GM12878 (cell line): ENCODE data around the gene HPSE2. TPM values are rescaled to one million over a fixed set of nuclear protein-coding genes. Genes with fewer than 3 reads are reported as not detected.

ENCODE experiments used
- ATAC-seq: fragments of 200-7000 bp; cut with Tn5 transposase; 3 replicates; pipeline ENCODE4 v1.9.1; 2020; ENCODE audit warnings: mild to moderate bottlenecking, moderate library complexity
- BruUV-seq: library from RNA; stranded (reverse); fragments of 400-500 nt; replicated peaks from 2 replicates; lab custom pipeline; 2021; lab: Mats Ljungman, UMichigan
- CTCF ChIA-PET: fragments of 300-600 bp; sonication (Branson Sonifier 250); formaldehyde crosslinking; extraction: SDS; loops from one replicate; lab custom pipeline; 2021; ENCODE audit warnings: inconsistent platforms; lab: Yijun Ruan, JAX
- POLR2A ChIA-PET: fragments of 350-600 bp; formaldehyde crosslinking; extraction: SDS; loops from one replicate; lab custom pipeline; 2021; ENCODE audit warnings: inconsistent platforms; lab: Charles Lee
- RAD21 ChIA-PET: fragments of 300-600 bp; sonication (Branson Sonifier 250); formaldehyde crosslinking; loops from one replicate; lab custom pipeline; 2023; ENCODE audit warnings: antibody characterized with exemption; ENCODE audit not compliant: unreplicated experiment; lab: Charles Lee
- SMC1A ChIA-PET: fragments of 300-600 bp; sonication (Branson Sonifier 250); formaldehyde crosslinking; loops from one replicate; lab custom pipeline; 2023; ENCODE audit not compliant: unreplicated experiment, uncharacterized antibody; lab: Charles Lee
- DNase-seq: peaks from one replicate; pipeline ENCODE4 v3.0.0-alpha.2; 2011; ENCODE audit warnings: low read depth, low spot score
- FAIRE-seq: peaks from 3 replicates; lab custom pipeline; 2011; peaks lifted over from hg19 to GRCh38; lab: Jason Lieb, UNC
- H2AFZ ChIP-seq: 2 replicates; pipeline ENCODE4 v1.6.0; 2011; ENCODE audit warnings: low read depth, low read length, control low read depth; ENCODE audit not compliant: control insufficient read depth
- H3K27ac ChIP-seq: 2 replicates; pipeline ENCODE4 v1.5.1; 2011; ENCODE audit warnings: control low read depth; ENCODE audit not compliant: control insufficient read depth, insufficient read depth
- H3K27me3 ChIP-seq, 2 experiments: replicated peaks in 1 of 2; 2 replicates each; pipeline versions ENCODE4 v1.6.0 to v1.6.1; 2011; ENCODE audit warnings: low read length in 1 of 2; ENCODE audit not compliant: control insufficient read depth in 2 of 2, insufficient read depth in 2 of 2
- H3K36me3 ChIP-seq, 2 experiments: 2 replicates each; pipeline ENCODE4 v1.5.1; 2011; ENCODE audit warnings: low read length in 1 of 2; ENCODE audit not compliant: control insufficient read depth in 2 of 2, insufficient read depth in 2 of 2
- H3K4me1 ChIP-seq: 2 replicates; pipeline ENCODE4 v1.6.1; 2011; ENCODE audit warnings: mild to moderate bottlenecking, low read length, moderate library complexity, mixed read lengths; ENCODE audit not compliant: control insufficient read depth, insufficient read depth
- H3K4me2 ChIP-seq: 2 replicates; pipeline ENCODE4 v1.6.0; 2011; ENCODE audit warnings: control low read depth; ENCODE audit not compliant: control insufficient read depth, insufficient read depth
- H3K4me3 ChIP-seq: fragments of 200-600 bp; sonication (generic); 2 replicates; pipeline ENCODE4 v1.5.1; 2016
- H3K79me2 ChIP-seq: 2 replicates; pipeline ENCODE4 v1.6.0; 2011; ENCODE audit warnings: low read length; ENCODE audit not compliant: control insufficient read depth, insufficient read depth
- H3K9ac ChIP-seq: 2 replicates; pipeline ENCODE4 v1.8.0; 2011; ENCODE audit warnings: low read length, control low read depth, mixed read lengths; ENCODE audit not compliant: control insufficient read depth, insufficient read depth
- H3K9me3 ChIP-seq: replicated peaks from 3 replicates; pipeline ENCODE4 v1.5.1; 2011; ENCODE audit warnings: mild to moderate bottlenecking, low read length; ENCODE audit not compliant: control insufficient read depth, insufficient read depth
- H4K20me1 ChIP-seq: 2 replicates; pipeline ENCODE4 v1.6.0; 2011; ENCODE audit not compliant: control insufficient read depth, insufficient read depth
- CREB1 ChIP-seq: IDR thresholded peaks from 2 replicates; pipeline ENCODE4 v1.6.1; 2012; ENCODE audit warnings: low read depth, mild to moderate bottlenecking, inconsistent platforms
- E2F4 ChIP-seq: IDR thresholded peaks from 2 replicates; pipeline ENCODE4 v1.6.1; 2012; ENCODE audit warnings: low read depth, low read length, improper control_type of control experiment
- FOS ChIP-seq: IDR thresholded peaks from 3 replicates; pipeline ENCODE4 v1.6.1; 2011; ENCODE audit warnings: borderline replicate concordance; ENCODE audit not compliant: insufficient read length; ENCODE audit errors: extremely low read depth
- GABPA ChIP-seq: IDR thresholded peaks from 2 replicates; pipeline ENCODE4 v1.6.1; 2014; ENCODE audit warnings: antibody characterized with exemption, low read depth, mild to moderate bottlenecking, inconsistent platforms
- GATAD2B ChIP-seq: fragments of 450-650 bp; conservative IDR thresholded peaks from 2 replicates; pipeline ENCODE4 v1.6.1; 2017; ENCODE audit warnings: low read depth, mild to moderate bottlenecking, moderate library complexity
- IKZF1 ChIP-seq: fragments of 450-650 bp; conservative IDR thresholded peaks from 2 replicates; pipeline ENCODE4 v1.6.1; 2017; ENCODE audit warnings: antibody characterized with exemption, mild to moderate bottlenecking
- KDM1A ChIP-seq: fragments of 200-600 bp; sonication (generic); IDR thresholded peaks from 2 replicates; pipeline ENCODE4 v1.6.1; 2016; ENCODE audit warnings: borderline replicate concordance
- KLF5 ChIP-seq: fragments of 450-650 bp; IDR thresholded peaks from 2 replicates; pipeline ENCODE4 v1.6.1; 2014; ENCODE audit warnings: mild to moderate bottlenecking; ENCODE audit not compliant: partially characterized antibody
- MTA2 ChIP-seq: fragments of 450-650 bp; IDR thresholded peaks from 2 replicates; pipeline ENCODE4 v1.6.1; 2016; ENCODE audit warnings: low read depth, mild to moderate bottlenecking, moderate library complexity
- MXI1 ChIP-seq: fragments of 150-350 bp; IDR thresholded peaks from 2 replicates; pipeline ENCODE4 v1.6.1; 2011; ENCODE audit warnings: low read depth, mild to moderate bottlenecking, inconsistent platforms, low read length, improper control_type of control experiment
- NR2C2 ChIP-seq: IDR thresholded peaks from 2 replicates; pipeline ENCODE4 v1.6.1; 2011; ENCODE audit warnings: borderline replicate concordance, low read depth; ENCODE audit not compliant: control insufficient read depth, insufficient read length
- PAX5 ChIP-seq: IDR thresholded peaks from 2 replicates; pipeline ENCODE4 v1.6.1; 2011; ENCODE audit warnings: low read depth, low read length, borderline replicate concordance
- RBBP5 ChIP-seq: fragments of 200-600 bp; sonication (generic); conservative IDR thresholded peaks from 2 replicates; pipeline ENCODE4 v1.6.1; 2016
- SMAD1 ChIP-seq: fragments of 450-650 bp; IDR thresholded peaks from 2 replicates; pipeline ENCODE4 v1.6.1; 2018; ENCODE audit warnings: mild to moderate bottlenecking, low read depth; ENCODE audit not compliant: partially characterized antibody
- SMC3 ChIP-seq: IDR thresholded peaks from 2 replicates; pipeline ENCODE4 v1.6.1; 2011; ENCODE audit warnings: low read length, improper control_type of control experiment, borderline replicate concordance
- ZBED1 ChIP-seq: IDR thresholded peaks from 2 replicates; pipeline ENCODE4 v1.6.1; 2016; ENCODE audit warnings: borderline replicate concordance
- WGBS: methylation state at CpG from one replicate; pipeline ENCODE4 v1.1.6; 2016; ENCODE audit warnings: low lambda C conversion rate; ENCODE audit not compliant: insufficient replicate concordance, insufficient coverage; ENCODE audit errors: missing lambda C conversion rate; 5-methylcytosine and 5-hydroxymethylcytosine counted together
- in situ Hi-C: fragments of 300-500 bp; cut with MboI; formaldehyde crosslinking; loops from 9 replicates; pipeline ENCODE4 v1.14.3; 2018; ENCODE audit warnings: mixed read lengths
- intact Hi-C: fragments of 100-400 bp; cut with micrococcal nuclease; formaldehyde crosslinking; loops from one replicate; pipeline ENCODE4 v1.14.2; 2022; ENCODE audit not compliant: unreplicated experiment
- polyA plus RNA-seq, 11 experiments: library from polyadenylated mRNA; depleted of rRNA in 4 of 11; unstranded in 6 of 11; stranded (reverse) in 5 of 11; fragments of >200 nt; fragmentation: Nextera tagmentation in 4 of 11; fragmentation: Illumina TruSeq in 1 of 11; extraction: Ambion mirVana in 4 of 11; extraction: Trizol in 1 of 11; gene quantifications; 1 replicate in 1 of 11; 2 replicates in 10 of 11; pipeline versions ENCODE4 v1.2.1 to v1.2.3, GENCODE V29; 2011 to 2016; ENCODE audit warnings: inconsistent platforms in 2 of 11, missing spikeins in 2 of 11, low read depth in 1 of 11
- total RNA-seq, 4 experiments: library from RNA; depleted of rRNA in 3 of 4; stranded (reverse); fragments of >200 nt in 3 of 4; fragmentation: Illumina TruSeq in 1 of 4; extraction: Trizol in 1 of 4; gene quantifications; 2 replicates each; pipeline versions ENCODE4 v1.2.1 to v1.2.3, GENCODE V29; 2013 to 2021

The HPSE2 gene
- total and polyA plus RNA-seq, 10 of the 15 experiments (the other 5 are each of a cell fraction or from before 2014, with no cell fraction given): 0.06 TPM; not detected in 9

DNA sequence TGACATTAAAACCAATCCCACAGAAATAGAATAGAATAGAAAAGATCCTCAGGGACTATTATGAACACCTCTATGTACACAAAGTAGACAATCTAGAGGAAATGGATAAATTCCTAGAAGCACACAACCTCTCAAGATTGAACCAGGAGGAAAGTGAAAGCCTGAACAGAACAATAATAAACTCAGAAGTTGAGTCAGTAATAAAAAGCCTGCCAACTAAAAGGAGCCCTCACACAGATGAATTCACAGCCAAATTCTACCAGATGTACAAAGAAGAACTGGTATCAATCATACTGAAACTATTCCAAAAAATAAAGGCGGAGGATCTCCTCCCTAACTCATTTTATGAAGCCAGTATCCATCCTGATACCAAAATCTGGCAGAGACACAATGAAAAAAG lies 568.6 kb downstream of the HPSE2 start:
- no peaks in the 10 kb centered on the region for H4K20me1 ChIP-seq
- in situ Hi-C loops: no loop called here
- no peak overlapping the region for H3K4me3 ChIP-seq
- BruUV-seq: no TSS peak
- no peak overlapping the region for H3K9ac ChIP-seq
- ChIA-PET SMC1A (no interaction called here), POLR2A (no interaction called here), CTCF (interaction anchor here (2.6 kb wide), 1 partner anchor 199 kb away, joined by 20 read pairs; no protein-coding TSS in a partner anchor), RAD21 (no interaction called here)
- intact Hi-C loops: loop anchor here (10.0 kb wide), 1 partner anchor 752 kb away; no protein-coding TSS in a partner anchor
- H3K27ac ChIP-seq: no peak overlapping the region
- FAIRE-seq (no peak), DNase-seq (no peak), ATAC-seq (no peak)
- peaks cover 4% of the 10 kb centered on the region; the same call in 1 of the 3 replicates for H3K9me3 ChIP-seq
- H3K27me3 ChIP-seq: peaks cover 0 to 3% of the 10 kb centered on the region in 2 experiments; a peak in 1 of 4 replicates
- no peaks in the 10 kb centered on the region for H3K36me3 ChIP-seq
- no peak overlapping the region for H3K4me2 ChIP-seq
- H3K4me1 ChIP-seq: no peaks in the 10 kb centered on the region
- TF ChIP-seq GABPA (no peak), PAX5 (no peak), SMAD1 (no peak), KDM1A (no peak), NR2C2 (no peak), SMC3 (no peak)
- H3K79me2 ChIP-seq: no peaks in the 10 kb centered on the region
- whole genome bisulfite sequencing: 33% methylated on average over 1 of the region's 1 CpG
- H2AFZ ChIP-seq: no peak overlapping the region

DNA sequence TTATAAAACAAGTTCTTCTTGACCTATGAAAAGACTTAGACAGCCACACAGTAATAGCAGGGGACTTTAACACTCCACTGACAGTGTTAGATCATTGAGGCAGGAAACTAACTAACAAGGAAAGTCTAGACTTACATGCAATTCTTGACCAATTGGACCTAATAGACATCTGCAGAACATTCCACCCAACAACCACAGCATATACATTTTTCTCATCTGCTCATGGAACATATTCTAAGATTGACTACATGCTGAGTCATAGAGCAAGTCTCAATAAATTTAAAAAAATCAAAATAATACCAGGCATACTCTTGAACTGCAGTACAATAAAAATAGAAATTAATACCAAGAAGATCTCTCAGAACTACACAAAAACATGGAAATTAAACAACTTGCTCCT lies 569.4 kb downstream of the HPSE2 start:
- RAD21 ChIA-PET: interaction anchor here (1.9 kb wide), 1 partner anchor 200 kb away, joined by 11 read pairs; no protein-coding TSS in a partner anchor
- in situ Hi-C loops: no loop called here
- FAIRE-seq: no peak

More for the DNA sequence above, 569.4 kb downstream of the HPSE2 start:
- Histone ChIP-seq H3K4me1 (no peaks in the 10 kb centered on the region), H3K27ac (no peak overlapping the region), H3K9ac (no peak overlapping the region), H3K9me3 (peaks cover 4% of the 10 kb centered on the region; the same call in 1 of the 3 replicates), H3K4me3 (no peak overlapping the region), H2AFZ (no peak overlapping the region), H3K36me3 (no peaks in the 10 kb centered on the region), H3K4me2 (no peak overlapping the region), H3K79me2 (no peaks in the 10 kb centered on the region), H3K27me3 (peaks cover 0 to 3% of the 10 kb centered on the region in 2 experiments; a peak in 1 of 4 replicates), H4K20me1 (no peaks in the 10 kb centered on the region)
- POLR2A ChIA-PET: no interaction called here
- CTCF ChIA-PET: interaction anchor here (0.9 to 2.6 kb wide), 4 partner anchors 10 to 199 kb away, joined by 3 to 20 read pairs (median 4); no protein-coding TSS in a partner anchor
- SMC1A ChIA-PET: no interaction called here
- BruUV-seq: no TSS peak
- no peak for DNase-seq
- no peak for TF ChIP-seq E2F4
- no peak for TF ChIP-seq MXI1
- no peak for TF ChIP-seq MTA2
- TF ChIP-seq KLF5: no peak
- no peak for TF ChIP-seq ZBED1
- TF ChIP-seq RBBP5: no peak
- no peak for TF ChIP-seq GATAD2B
- no peak for TF ChIP-seq FOS
- TF ChIP-seq CREB1: no peak
- TF ChIP-seq IKZF1: no peak
- intact Hi-C loops: loop anchor here (10.0 kb wide), 1 partner anchor 751 kb away; no protein-coding TSS in a partner anchor
- ATAC-seq: no peak
